K562 (cell line): ENCODE results near the gene ZC3H7B. TPM values are rescaled to one million over a fixed set of nuclear protein-coding genes. Genes with fewer than 3 reads are reported as not detected.

ENCODE experiments used
- ATAC-seq: fragments of 200-7000 bp; cut with Tn5 transposase; 3 replicates; pipeline ENCODE4 v1.9.1; 2020; ENCODE audit warnings: moderate library complexity
- BruUV-seq: library from RNA; stranded (reverse); fragments of 400-500 nt; replicated peaks from 2 replicates; lab custom pipeline; 2021; lab: Mats Ljungman, UMichigan
- CTCF ChIA-PET: fragments of 300-600 bp; formaldehyde crosslinking; extraction: SDS; loops from one replicate; lab custom pipeline; 2021; ENCODE audit warnings: low intra/inter-chr PET ratio; lab: Yijun Ruan, JAX
- POLR2A ChIA-PET: fragments of 300-600, 350-650 bp; sonication (Branson Sonifier 250); formaldehyde crosslinking; extraction: SDS; loops from one replicate; lab custom pipeline; 2021; ENCODE audit warnings: antibody characterized with exemption, inconsistent platforms; lab: Yijun Ruan, JAX
- DNase-seq, 4 experiments: peaks; one replicate each; pipeline versions ENCODE4 v3.0.0 to v3.0.0-alpha.2; 2011 to 2018; ENCODE audit warnings: low spot score in 3 of 4, mixed read lengths in 3 of 4; ENCODE audit errors: extremely low read depth in 1 of 4
- FAIRE-seq: peaks from 2 replicates; lab custom pipeline; 2011; peaks lifted over from hg19 to GRCh38; lab: Jason Lieb, UNC
- H2AFZ ChIP-seq: 2 replicates; pipeline ENCODE4 v1.6.0; 2011; ENCODE audit warnings: low read depth, low read length, control low read depth, inconsistent platforms
- H3K27ac ChIP-seq: fragments of 200-600 bp; 3 replicates; pipeline ENCODE4 v1.8.0; 2011; ENCODE audit warnings: low read depth, mild to moderate bottlenecking, control low read depth, inconsistent platforms, low read length, moderate library complexity, mixed read lengths; ENCODE audit errors: extremely low read depth
- H3K27me3 ChIP-seq, 2 experiments: fragments of 300-600 bp in 1 of 2; 2 replicates in 1 of 2; 3 replicates in 1 of 2; pipeline versions ENCODE4 v1.6.0 to v1.8.0; 2011; ENCODE audit warnings: inconsistent platforms in 2 of 2, low read length in 2 of 2, mild to moderate bottlenecking in 1 of 2, mixed read lengths in 1 of 2, moderate library complexity in 1 of 2; ENCODE audit not compliant: control insufficient read depth in 2 of 2, insufficient read depth in 2 of 2
- H3K36me3 ChIP-seq: fragments of 300-600 bp; 3 replicates; pipeline ENCODE4 v1.8.0; 2011; ENCODE audit warnings: mild to moderate bottlenecking, low read length, inconsistent platforms; ENCODE audit not compliant: control insufficient read depth, insufficient read depth
- H3K4me1 ChIP-seq, 2 experiments: fragments of 200-600 bp in 1 of 2; replicated peaks in 1 of 2; 2 replicates in 1 of 2; 3 replicates in 1 of 2; pipeline versions ENCODE4 v1.5.1 to v1.8.0; 2011; ENCODE audit warnings: inconsistent platforms in 2 of 2, low read length in 2 of 2, mild to moderate bottlenecking in 1 of 2, mixed read lengths in 1 of 2, moderate library complexity in 1 of 2; ENCODE audit not compliant: control insufficient read depth in 2 of 2, insufficient read depth in 2 of 2
- H3K4me2 ChIP-seq: 2 replicates; pipeline ENCODE4 v1.6.1; 2011; ENCODE audit warnings: low read length, control low read depth, inconsistent platforms, mixed read lengths; ENCODE audit not compliant: insufficient read depth
- H3K4me3 ChIP-seq: fragments of 200-600 bp; sonication (generic), shearing (Covaris generic); 2 replicates; pipeline ENCODE4 v1.5.1; 2016; ENCODE audit warnings: control low read depth, inconsistent platforms
- H3K79me2 ChIP-seq: fragments of 200-600 bp; 3 replicates; pipeline ENCODE4 v1.8.0; 2011; ENCODE audit warnings: low read length, inconsistent platforms; ENCODE audit not compliant: control insufficient read depth, insufficient read depth
- H3K9ac ChIP-seq, 2 experiments: 2 replicates each; pipeline versions ENCODE4 v1.6.0 to v1.6.1; 2011; ENCODE audit warnings: low read depth in 2 of 2, low read length in 2 of 2, control low read depth in 1 of 2, inconsistent platforms in 1 of 2, mild to moderate bottlenecking in 1 of 2, mixed read lengths in 1 of 2; ENCODE audit not compliant: insufficient read depth in 1 of 2
- H3K9me1 ChIP-seq: one replicate; pipeline ENCODE4 v1.6.0; 2011; ENCODE audit warnings: inconsistent platforms, mild to moderate bottlenecking, low read length, moderate library complexity; ENCODE audit not compliant: control insufficient read depth, insufficient read depth
- H3K9me3 ChIP-seq: replicated peaks from 2 replicates; pipeline ENCODE4 v1.5.1; 2011; ENCODE audit warnings: low read depth, low read length, inconsistent platforms; ENCODE audit not compliant: control insufficient read depth, insufficient read depth
- H4K20me1 ChIP-seq: replicated peaks from 2 replicates; pipeline ENCODE4 v1.6.1; 2011; ENCODE audit warnings: low read length, inconsistent platforms, mixed read lengths; ENCODE audit not compliant: control insufficient read depth, insufficient read depth
- CTCFL ChIP-seq: IDR thresholded peaks from 2 replicates; pipeline ENCODE4 v1.6.1; 2011; ENCODE audit warnings: borderline replicate concordance, low read depth, mild to moderate bottlenecking, moderate library complexity, low read length; ENCODE audit not compliant: insufficient read depth, poor library complexity, severe bottlenecking
- FOXK1 ChIP-seq: sonication (generic); formaldehyde crosslinking; IDR thresholded peaks from 2 replicates; pipeline ENCODE4 v1.8.0; 2022; ENCODE audit warnings: missing genetic modification reagents, mild to moderate bottlenecking, borderline replicate concordance
- FUS ChIP-seq: fragments of 200-400 bp; formaldehyde crosslinking; optimal IDR thresholded peaks from 2 replicates; pipeline ENCODE3; 2017; ENCODE audit warnings: low read depth, low read length
- ID3 ChIP-seq, 2 experiments: fragments of 250-450 bp in 1 of 2; fragments of 450-650 bp in 1 of 2; sonication (Bioruptor Pico) in 1 of 2; IDR thresholded peaks; 2 replicates each; pipeline versions ENCODE4 v1.6.1 to v1.8.0; 2016 to 2021; ENCODE audit warnings: mild to moderate bottlenecking in 2 of 2, moderate library complexity in 2 of 2, missing compliant biosample characterization in 1 of 2, missing genetic modification characterization in 1 of 2
- NCOA4 ChIP-seq: fragments of 450-650 bp; IDR thresholded peaks from 2 replicates; pipeline ENCODE4 v1.6.1; 2018; ENCODE audit warnings: mild to moderate bottlenecking; ENCODE audit not compliant: partially characterized antibody
- PTTG1 ChIP-seq: fragments of 450-650 bp; IDR thresholded peaks from 2 replicates; pipeline ENCODE4 v1.6.1; 2016; ENCODE audit warnings: low read depth, mild to moderate bottlenecking, missing genetic modification characterization, missing compliant biosample characterization
- ZBTB5 ChIP-seq: fragments of 450-650 bp; IDR thresholded peaks from 2 replicates; pipeline ENCODE4 v1.6.1; 2017; ENCODE audit warnings: antibody characterized with exemption
- ZNF316 ChIP-seq: fragments of 450-650 bp; IDR thresholded peaks from 2 replicates; pipeline ENCODE4 v1.6.1; 2016
- ZNF324 ChIP-seq: fragments of 250-450 bp; sonication (Bioruptor Pico); IDR thresholded peaks from 2 replicates; pipeline ENCODE4 v1.4.0; 2020; ENCODE audit warnings: mild to moderate bottlenecking
- ZNF398 ChIP-seq: fragments of 250-450 bp; sonication (Bioruptor Pico); IDR thresholded peaks from 2 replicates; pipeline ENCODE4 v1.8.0; 2021; ENCODE audit warnings: moderate library complexity, mild to moderate bottlenecking, inconsistent platforms
- ZNF583 ChIP-seq: fragments of 250-450 bp; sonication (Bioruptor Pico); IDR thresholded peaks from 2 replicates; pipeline ENCODE4 v1.4.0; 2020
- WGBS: fragments of 100-300 bp; shearing (Covaris generic); methylation state at CpG from one replicate; pipeline ENCODE4 v1.1.6; 2016; ENCODE audit warnings: low coverage, mixed read lengths; ENCODE audit not compliant: insufficient coverage; ENCODE audit errors: missing lambda C conversion rate; 5-methylcytosine and 5-hydroxymethylcytosine counted together
- in situ Hi-C: fragments of 300-500 bp; cut with MboI; formaldehyde crosslinking; loops from 4 replicates; pipeline ENCODE4 v1.15.0; 2018; ENCODE audit warnings: inconsistent platforms, mixed read lengths
- intact Hi-C: fragments of 100-400 bp; cut with micrococcal nuclease; formaldehyde crosslinking; loops from 2 replicates; pipeline ENCODE4 v1.14.2; 2022
- polyA plus RNA-seq, 8 experiments: library from polyadenylated mRNA; depleted of rRNA in 4 of 8; stranded (reverse) in 5 of 8; unstranded in 3 of 8; fragments of >200 nt; fragmentation: Nextera tagmentation in 2 of 8; fragmentation: Illumina TruSeq in 1 of 8; extraction: Ambion mirVana in 2 of 8; extraction: Trizol in 1 of 8; gene quantifications; 2 replicates each; pipeline versions ENCODE4 v1.2.1 to v1.2.3, GENCODE V29; 2011 to 2014; ENCODE audit warnings: inconsistent platforms in 1 of 8, missing spikeins in 1 of 8
- total RNA-seq, 7 experiments: library from RNA; depleted of rRNA in 6 of 7; stranded (reverse); fragments of >200 nt in 6 of 7; fragmentation: Illumina TruSeq in 2 of 7; extraction: Trizol in 2 of 7; gene quantifications; 2 replicates each; pipeline versions ENCODE4 v1.2.1 to v1.2.3, GENCODE V29; 2011 to 2021; ENCODE audit warnings: low replicate concordance in 1 of 7

ZC3H7B gene
- total and polyA plus RNA-seq, 9 of the 15 experiments (the other 6 are each of a cell fraction or from before 2014, with no cell fraction given): 0.07 to 49.8 (median 26.8) TPM

GRCh38 chr22:41262250-41262765 is 39.0 kb upstream of the ZC3H7B start:
- 94% methylated on average over 12 of the region's 15 CpGs for WGBS
- no peaks in the 10 kb centered on the region for H3K9me3 ChIP-seq
- H2AFZ ChIP-seq: no peak overlapping the region
- no peak overlapping the region for H3K4me3 ChIP-seq
- H3K27me3 ChIP-seq: no peaks in the 10 kb centered on the region
- BruUV-seq: no TSS peak
- ChIA-PET CTCF (no interaction called here), POLR2A (no interaction called here)
- H3K27ac ChIP-seq: no peak overlapping the region
- intact Hi-C loops (no loop called here), in situ Hi-C loops (no loop called here)
- H3K9ac ChIP-seq: no peak overlapping the region
- H3K36me3 ChIP-seq: peaks cover 84% of the 10 kb centered on the region; the same call in 2 of the 3 replicates
- H4K20me1 ChIP-seq: no peaks in the 10 kb centered on the region
- DNase-seq: no peak
- no peak for ATAC-seq
- H3K4me2 ChIP-seq: no peak overlapping the region
- peaks cover 0 to 5% of the 10 kb centered on the region in 2 experiments; a peak in 1 of 5 replicates for H3K4me1 ChIP-seq
- no peak for FAIRE-seq
- no peaks in the 10 kb centered on the region for H3K9me1 ChIP-seq
- no peaks in the 10 kb centered on the region for H3K79me2 ChIP-seq
- TF ChIP-seq ZNF398 (CRISPR knock-in tag): no peak
- no peak for TF ChIP-seq FOXK1 (CRISPR knock-in tag)
- no peak for TF ChIP-seq ZNF324 (CRISPR knock-in tag)
- no peak for TF ChIP-seq ZBTB5
- TF ChIP-seq PTTG1 (tag): no peak
- TF ChIP-seq CTCFL: no peak
- no peak for TF ChIP-seq FUS
- TF ChIP-seq ZNF583: no peak
- no peak for TF ChIP-seq ZNF316
- TF ChIP-seq ID3 (CRISPR knock-in tag; IDR thresholded peaks at IDR 0.05): no peak
- TF ChIP-seq ID3 (tag; IDR thresholded peaks at IDR 0.05): no peak
- TF ChIP-seq NCOA4: no peak
